Right lobe of liver (tissue), 6 donors: ENCODE data around the gene MED15. TPM values are rescaled to one million over a fixed set of nuclear protein-coding genes. Genes with fewer than 3 reads are reported as not detected.
"Not testable (repeated sequence)": the region's sequence is repeated elsewhere in the genome, so short reads cannot be mapped to it uniquely, and the experiment has no call there.

Experiments used
- ATAC-seq, 4 donors: fragments of 200-7000 bp; cut with Tn5 transposase; one replicate each; pipeline ENCODE4 v1.9.1; 2020; ENCODE audit warnings: mild to moderate bottlenecking in 4 of 4, moderate library complexity in 4 of 4
- DNase-seq, 3 donors: peaks; one replicate each; pipeline ENCODE4 v3.0.0-alpha.2; 2020
- H3K27ac ChIP-seq, 3 donors: fragments of 200-600 bp; one replicate each; pipeline ENCODE4 v1.8.0; 2022
- H3K27me3 ChIP-seq, 2 donors: fragments of 200-600 bp; one replicate each; pipeline ENCODE4 v1.8.0; 2022
- H3K36me3 ChIP-seq, 4 donors: fragments of 200-600 bp; sonication (generic) in 1 of 4; one replicate each; pipeline versions ENCODE4 v1.5.1 to v1.8.0; 2017 to 2022; ENCODE audit warnings: control low read depth in 1 of 4
- H3K4me1 ChIP-seq, 4 donors: fragments of 200-600 bp; sonication (generic) in 1 of 4; one replicate each; pipeline versions ENCODE4 v1.5.1 to v1.8.0; 2017 to 2022; ENCODE audit warnings: control low read depth in 1 of 4
- H3K4me3 ChIP-seq, 3 donors: fragments of 200-600 bp; one replicate each; pipeline ENCODE4 v1.8.0; 2022
- H3K9me3 ChIP-seq, 4 donors: fragments of 200-600 bp; sonication (generic) in 1 of 4; one replicate each; pipeline versions ENCODE4 v1.5.1 to v1.8.0; 2017 to 2022; ENCODE audit warnings: control low read depth in 1 of 4
- POLR2A ChIP-seq: fragments of 450-650 bp; IDR thresholded peaks from one replicate; pipeline ENCODE4 v1.6.1; 2017; ENCODE audit warnings: antibody characterized with exemption, mild to moderate bottlenecking
- WGBS: methylation state at CpG from one replicate; pipeline ENCODE4 v1.1.6; 2018; ENCODE audit warnings: low coverage, low lambda C conversion rate; ENCODE audit not compliant: insufficient coverage; ENCODE audit errors: missing lambda C conversion rate; 5-methylcytosine and 5-hydroxymethylcytosine counted together
- intact Hi-C, 2 donors: fragments of 100-400 bp; cut with DNase I; formaldehyde crosslinking; loops; one replicate each; pipeline versions ENCODE4 v1.11.2 to v1.14.1; 2022
- total RNA-seq, 6 experiments: library from RNA; depleted of rRNA in 2 of 6; stranded (reverse); fragments of >200 nt in 2 of 6; fragmentation: NEBNext Ultra II Directional in 3 of 6; extraction: Animal tissue kit (Norgen Biotek cat#: 25700) in 3 of 6; gene quantifications; one replicate each; pipeline versions ENCODE4 v1.1.0 to v1.2.4, GENCODE V29; 2016 to 2023
- TF ChIP-seq, protein P1 (sequence below), 4 donors: fragments of 200-600 bp in 3 of 4; fragments of 450-650 bp in 1 of 4; IDR thresholded peaks; one replicate each; pipeline versions ENCODE4 v1.5.1 to v1.8.0; 2016 to 2022; ENCODE audit warnings: antibody characterized with exemption in 4 of 4, mild to moderate bottlenecking in 2 of 4
- donor health status: DM: no; HTN: yes; CAD: no.
- donor health status: DM: no; HTN: no; CAD: no.
- donor health status: DM: no; HTN: no; CAD: no.
- donor health status: DM: no; HTN: yes; CAD: no.
- donor health status: DM: no; HTN: yes; CAD: no.

The MED15 gene
- total RNA-seq, 6 experiments from 2014 or later: 15.7 to 34.7 (median 23.6) TPM

DNA sequence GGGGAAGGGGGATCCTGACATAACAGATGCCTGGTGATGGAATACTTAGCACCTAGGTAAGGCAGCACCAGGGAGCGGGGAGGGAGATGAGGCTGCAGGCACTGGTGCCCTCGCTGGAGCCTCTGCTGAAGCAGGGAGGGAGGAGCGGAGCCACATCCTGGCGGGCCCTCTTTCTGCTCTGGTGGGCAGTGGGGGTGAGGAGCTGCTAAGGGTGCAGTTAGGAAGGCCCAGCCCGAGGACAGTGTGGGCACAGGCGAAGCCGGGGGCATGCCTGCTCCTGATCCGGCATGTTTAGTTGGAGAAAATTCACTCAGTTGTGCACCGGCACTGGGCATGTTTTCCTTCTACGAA lies 83.9 kb downstream of the MED15 start:
- Histone ChIP-seq H3K27me3 (no peaks in the 10 kb centered on the region), H3K4me1 (no peaks in the 10 kb centered on the region), H3K36me3 (peaks cover 0 to 13% (median 0%) of the 10 kb centered on the region in 4 donors), H3K9me3 (no peaks in the 10 kb centered on the region), H3K4me3 (no peak overlapping the region), H3K27ac (no peak overlapping the region)
- DNase-seq: peak in 1 of 3 donors; percentile 41
- TF ChIP-seq, protein P1, sequence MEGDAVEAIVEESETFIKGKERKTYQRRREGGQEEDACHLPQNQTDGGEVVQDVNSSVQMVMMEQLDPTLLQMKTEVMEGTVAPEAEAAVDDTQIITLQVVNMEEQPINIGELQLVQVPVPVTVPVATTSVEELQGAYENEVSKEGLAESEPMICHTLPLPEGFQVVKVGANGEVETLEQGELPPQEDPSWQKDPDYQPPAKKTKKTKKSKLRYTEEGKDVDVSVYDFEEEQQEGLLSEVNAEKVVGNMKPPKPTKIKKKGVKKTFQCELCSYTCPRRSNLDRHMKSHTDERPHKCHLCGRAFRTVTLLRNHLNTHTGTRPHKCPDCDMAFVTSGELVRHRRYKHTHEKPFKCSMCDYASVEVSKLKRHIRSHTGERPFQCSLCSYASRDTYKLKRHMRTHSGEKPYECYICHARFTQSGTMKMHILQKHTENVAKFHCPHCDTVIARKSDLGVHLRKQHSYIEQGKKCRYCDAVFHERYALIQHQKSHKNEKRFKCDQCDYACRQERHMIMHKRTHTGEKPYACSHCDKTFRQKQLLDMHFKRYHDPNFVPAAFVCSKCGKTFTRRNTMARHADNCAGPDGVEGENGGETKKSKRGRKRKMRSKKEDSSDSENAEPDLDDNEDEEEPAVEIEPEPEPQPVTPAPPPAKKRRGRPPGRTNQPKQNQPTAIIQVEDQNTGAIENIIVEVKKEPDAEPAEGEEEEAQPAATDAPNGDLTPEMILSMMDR (IDR thresholded peaks at IDR 0.05): no peak
- no peak for TF ChIP-seq POLR2A
- intact Hi-C loops: no loop called here
- WGBS: 88% methylated on average over 4 of the region's 10 CpGs
- ATAC-seq: no peak

DNA sequence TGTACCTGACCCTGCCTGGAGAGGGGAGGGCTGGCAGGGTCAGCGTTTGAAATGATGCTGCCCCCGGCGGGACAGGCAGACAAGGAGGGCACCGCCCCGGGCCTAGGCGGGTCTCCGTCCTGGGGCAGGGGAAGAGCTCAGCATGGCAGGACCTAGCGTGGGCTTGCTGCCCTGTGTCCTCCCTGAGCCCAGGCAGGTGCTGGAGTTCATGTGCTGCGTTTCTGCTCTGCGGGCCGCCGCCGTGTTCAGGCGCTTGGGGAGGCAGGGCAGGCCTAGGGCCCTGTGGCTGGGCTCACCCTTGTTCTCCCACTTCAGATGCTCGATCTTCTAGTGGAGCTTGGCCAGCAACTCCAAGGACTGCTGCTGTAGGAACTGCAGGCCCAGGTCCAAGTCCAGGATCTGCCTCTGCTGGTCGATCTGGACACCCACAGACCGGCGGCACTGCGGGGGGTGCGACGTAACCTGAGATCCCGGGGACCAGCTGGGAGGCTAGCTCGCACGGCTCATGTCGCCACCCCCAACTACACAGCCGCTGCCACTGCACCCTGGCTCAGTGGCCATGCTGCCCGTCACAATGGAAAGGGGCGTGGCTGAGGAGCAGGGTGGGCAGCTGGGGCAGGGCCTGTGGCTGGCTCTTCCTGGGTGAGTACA lies 84.4 kb downstream of the MED15 start:
- no peaks in the 10 kb centered on the region for H3K9me3 ChIP-seq
- peak in 2 of 3 donors; percentile 20 to 44 for DNase-seq
- intact Hi-C loops: no loop called here
- 20% methylated on average over 2 of the region's 28 CpGs for WGBS
- no peak for TF ChIP-seq POLR2A
- TF ChIP-seq, protein P1 (IDR thresholded peaks at IDR 0.05): no peak
- no peak overlapping the region for H3K4me3 ChIP-seq
- ATAC-seq: no peak
- no peaks in the 10 kb centered on the region for H3K27me3 ChIP-seq
- H3K36me3 ChIP-seq: peaks cover 0 to 8% (median 0%) of the 10 kb centered on the region in 4 donors
- H3K4me1 ChIP-seq: no peaks in the 10 kb centered on the region
- no peak overlapping the region for H3K27ac ChIP-seq

DNA sequence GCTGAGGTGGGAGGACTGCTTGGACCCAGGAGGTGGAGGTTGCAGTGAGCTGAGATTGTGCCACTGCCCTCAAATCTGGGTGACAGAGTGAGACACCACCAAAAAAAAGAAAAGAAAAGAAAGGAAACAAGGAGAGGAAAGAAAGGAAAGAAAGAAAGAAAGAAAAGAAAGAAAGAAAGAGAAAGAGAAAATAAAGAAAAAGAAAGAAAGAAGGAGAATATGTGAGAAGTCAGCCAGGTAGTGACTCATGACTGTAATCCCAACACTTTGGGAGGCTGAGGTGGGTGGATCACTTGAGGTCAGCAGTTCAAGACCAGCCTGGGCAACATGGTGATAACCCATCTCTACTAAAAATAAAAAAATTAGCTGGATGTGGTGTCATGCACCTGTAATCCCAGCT lies 86.6 kb downstream of the MED15 start:
- H3K27ac ChIP-seq, H3K27me3 ChIP-seq, H3K9me3 ChIP-seq, ATAC-seq, H3K36me3 ChIP-seq, DNase-seq, intact Hi-C loops, H3K4me1 ChIP-seq, H3K4me3 ChIP-seq: not testable (repeated sequence)

DNA sequence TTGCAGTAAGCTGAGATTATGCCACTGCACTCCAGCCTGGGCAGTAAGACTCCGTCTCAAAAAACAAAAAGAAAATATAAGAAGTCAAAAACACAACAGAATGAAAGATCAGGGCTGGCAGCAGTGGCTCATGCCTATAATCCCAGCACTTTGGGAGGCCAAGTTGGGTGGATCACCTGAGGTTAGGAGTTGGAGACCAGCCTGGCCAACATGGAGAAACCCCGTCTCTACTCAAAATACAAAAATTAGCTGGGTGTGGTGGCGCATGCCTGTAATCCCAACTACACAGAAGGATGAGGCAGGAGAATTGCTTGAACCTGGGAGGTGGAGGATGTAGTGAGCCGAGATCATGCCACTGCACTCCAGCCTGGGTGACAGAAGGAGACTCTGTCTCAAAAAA lies 87.1 kb downstream of the MED15 start:
- H3K4me3 ChIP-seq, ATAC-seq, H3K9me3 ChIP-seq, H3K4me1 ChIP-seq, H3K27ac ChIP-seq, intact Hi-C loops, H3K36me3 ChIP-seq, DNase-seq, H3K27me3 ChIP-seq: not testable (repeated sequence)
- WGBS: 80% methylated on average over 4 of the region's 4 CpGs

DNA sequence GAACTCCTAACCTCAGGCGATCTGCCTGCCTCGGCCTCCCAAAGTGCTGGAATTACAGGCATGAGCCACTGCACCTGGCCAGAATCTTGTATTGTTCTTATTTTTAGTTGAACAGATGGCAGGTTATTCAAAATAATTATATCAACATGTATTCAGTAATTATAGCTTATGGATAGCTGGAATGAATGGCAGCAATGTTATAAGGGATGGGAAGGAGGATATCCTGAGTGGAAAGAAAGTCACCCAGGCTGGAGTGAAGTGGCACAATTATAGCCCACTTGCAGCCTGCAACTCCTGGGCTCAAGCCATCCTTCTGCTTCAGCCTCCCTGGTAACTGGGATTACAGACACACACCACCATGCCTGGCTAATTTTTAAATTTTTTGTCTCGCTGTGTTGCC lies 88.1 kb downstream of the MED15 start:
- H3K36me3 ChIP-seq: no peaks in the 10 kb centered on the region
- H3K4me1 ChIP-seq: no peaks in the 10 kb centered on the region
- H3K9me3 ChIP-seq: no peaks in the 10 kb centered on the region
- no peaks in the 10 kb centered on the region for H3K27me3 ChIP-seq
- no peak for DNase-seq
- WGBS: 74% methylated on average over 3 of the region's 3 CpGs
- intact Hi-C loops: no loop called here
- no peak for ATAC-seq
- TF ChIP-seq POLR2A: no peak
- no peak overlapping the region for H3K27ac ChIP-seq
- H3K4me3 ChIP-seq: no peak overlapping the region

DNA sequence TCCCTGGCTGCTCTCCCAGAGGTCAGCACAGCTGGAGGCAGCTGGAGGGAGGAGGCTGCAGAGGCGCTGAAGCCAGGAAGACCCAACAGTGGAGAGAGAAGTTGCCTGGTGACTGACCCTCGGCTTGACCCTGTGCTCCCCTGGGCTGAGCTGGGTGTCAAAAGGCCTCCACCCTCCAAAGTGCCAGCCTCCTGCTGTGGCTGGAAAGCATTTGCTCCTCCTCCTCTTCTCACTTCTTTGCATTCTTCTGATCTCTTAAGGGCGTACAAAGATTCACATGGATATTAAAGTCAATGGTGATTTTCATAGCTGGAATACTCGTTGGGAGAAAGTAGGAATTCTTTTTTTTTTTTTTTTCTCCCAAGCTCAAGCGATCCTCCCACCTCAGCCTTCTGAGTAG lies 91.7 kb downstream of the MED15 start:
- Histone ChIP-seq H3K36me3 (no peaks in the 10 kb centered on the region), H3K9me3 (no peaks in the 10 kb centered on the region), H3K27ac (no peak overlapping the region), H3K4me3 (no peak overlapping the region), H3K4me1 (no peaks in the 10 kb centered on the region), H3K27me3 (no peaks in the 10 kb centered on the region)
- 70% methylated on average over 3 of the region's 5 CpGs for WGBS
- intact Hi-C loops: no loop called here
- DNase-seq (no peak), ATAC-seq (no peak)
- no peak for TF ChIP-seq POLR2A
- TF ChIP-seq, protein P1 (IDR thresholded peaks at IDR 0.05): no peak
